GM12891 (cell line): ENCODE results near the gene RANBP17.

ENCODE experiments used
- PAX5 ChIP-seq: IDR thresholded peaks from 2 replicates; pipeline ENCODE4 v1.6.1; 2011; ENCODE audit warnings: low read length, moderate library complexity, mild to moderate bottlenecking; ENCODE audit not compliant: insufficient read depth, severe bottlenecking
- POLR2A ChIP-seq: IDR thresholded peaks from 2 replicates; pipeline ENCODE4 v1.6.1; 2011; ENCODE audit warnings: low read depth, low read length, control low read depth
- POLR2AphosphoS5 ChIP-seq: IDR thresholded peaks from 2 replicates; pipeline ENCODE4 v1.6.1; 2011; ENCODE audit warnings: low read depth, low read length, control low read depth
- SPI1 ChIP-seq: IDR thresholded peaks from 2 replicates; pipeline ENCODE4 v1.6.1; 2011; ENCODE audit warnings: low read depth, low read length, control low read depth
- TAF1 ChIP-seq: IDR thresholded peaks from 2 replicates; pipeline ENCODE4 v1.6.1; 2011; ENCODE audit warnings: low read depth, low read length, control low read depth

DNA sequence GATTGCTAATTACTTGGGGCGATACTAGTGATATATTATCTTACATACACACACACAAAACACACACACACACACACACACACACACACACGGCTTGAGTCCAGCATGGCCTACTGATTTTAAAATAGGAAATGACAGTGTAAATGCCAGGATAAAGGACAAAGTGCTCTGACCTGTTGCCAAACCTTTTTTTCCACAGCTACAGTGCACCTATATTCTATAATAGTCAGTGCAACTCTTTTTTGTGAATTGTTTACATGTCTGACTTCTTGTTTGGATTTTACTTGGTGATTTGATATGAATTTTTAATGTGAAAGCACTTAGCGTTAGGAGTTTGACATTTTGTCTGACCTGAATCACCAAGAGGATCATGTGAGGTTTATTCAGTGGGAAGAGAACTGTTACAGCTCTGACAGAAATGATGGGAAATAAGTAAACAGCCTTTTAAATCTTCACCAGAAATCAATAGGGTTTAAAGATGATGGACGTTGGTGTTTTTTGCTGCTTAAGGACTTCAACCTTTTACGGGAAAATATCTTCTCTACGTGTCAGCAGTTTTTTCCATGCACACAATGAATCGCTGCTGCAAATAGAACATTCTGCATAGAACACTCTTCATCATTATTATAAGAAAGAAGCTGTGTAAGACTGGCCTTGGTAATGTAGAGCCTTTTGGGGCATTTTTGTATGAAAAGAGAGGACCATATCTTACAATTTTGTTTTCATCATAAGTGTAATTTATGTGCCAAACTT is 218.5 kb downstream of the RANBP17 start:
- TF ChIP-seq POLR2A (no peak), POLR2AphosphoS5 (no peak), TAF1 (no peak), SPI1 (no peak), PAX5 (no peak)
